WTC11 (cell line): ENCODE measurements around the gene CEBPA. TPM values are rescaled to one million over a fixed set of nuclear protein-coding genes. Genes with fewer than 3 reads are reported as not detected.

Experiments used
- ATAC-seq: fragments of 200-7000 bp; cut with Tn5 transposase; 2 replicates; pipeline ENCODE4 v1.10.0; 2021; ENCODE audit warnings: mild to moderate bottlenecking, moderate library complexity
- CTCF ChIA-PET: fragments of 300-600 bp; sonication (Branson Sonifier 250); formaldehyde crosslinking; loops from one replicate; lab custom pipeline; 2021; ENCODE audit warnings: antibody characterized with exemption; lab: Charles Lee
- POLR2A ChIA-PET: fragments of 350-600 bp; sonication (Branson Sonifier 250); formaldehyde crosslinking; loops from one replicate; lab custom pipeline; 2021; ENCODE audit warnings: antibody characterized with exemption; lab: Charles Lee
- DNase-seq: peaks from one replicate; pipeline ENCODE4 v3.0.0; 2021; ENCODE audit warnings: low spot score
- H3K27ac Mint-ChIP-seq: 2 replicates; pipeline ENCODE4 v1.8.0; 2021; ENCODE audit warnings: mixed read lengths
- H3K27me3 Mint-ChIP-seq: 2 replicates; pipeline ENCODE4 v1.8.0; 2021; ENCODE audit warnings: low read depth, mild to moderate bottlenecking, moderate library complexity, mixed read lengths
- H3K36me3 Mint-ChIP-seq: 2 replicates; pipeline ENCODE4 v1.8.0; 2021; ENCODE audit warnings: mixed read lengths
- H3K4me1 Mint-ChIP-seq: 2 replicates; pipeline ENCODE4 v1.8.0; 2022; ENCODE audit warnings: mixed read lengths
- H3K4me3 Mint-ChIP-seq: 2 replicates; pipeline ENCODE4 v1.8.0; 2021; ENCODE audit warnings: mild to moderate bottlenecking, moderate library complexity, mixed read lengths
- H3K9me3 Mint-ChIP-seq: 2 replicates; pipeline ENCODE4 v1.8.0; 2021; ENCODE audit warnings: mixed read lengths
- CREM ChIP-seq: sonication (generic); formaldehyde crosslinking; IDR thresholded peaks from 2 replicates; pipeline ENCODE4 v1.8.1; 2022; ENCODE audit warnings: mild to moderate bottlenecking, missing genetic modification reagents, moderate library complexity
- ELF4 ChIP-seq: sonication (generic); formaldehyde crosslinking; IDR thresholded peaks from 2 replicates; pipeline ENCODE4 v1.8.1; 2022; ENCODE audit warnings: low read depth, mild to moderate bottlenecking, moderate library complexity, missing genetic modification reagents
- ESRRA ChIP-seq: sonication (generic); formaldehyde crosslinking; IDR thresholded peaks from 2 replicates; pipeline ENCODE4 v1.8.1; 2022; ENCODE audit warnings: mild to moderate bottlenecking, missing genetic modification reagents, borderline replicate concordance
- IRF2 ChIP-seq: sonication (generic); formaldehyde crosslinking; IDR thresholded peaks from 2 replicates; pipeline ENCODE4 v1.8.0; 2022; ENCODE audit warnings: low read depth, missing genetic modification reagents, borderline replicate concordance
- NR1H2 ChIP-seq: sonication (generic); formaldehyde crosslinking; IDR thresholded peaks from 2 replicates; pipeline ENCODE4 v1.9.0; 2021; ENCODE audit warnings: mild to moderate bottlenecking, moderate library complexity, missing genetic modification reagents
- PRRX2 ChIP-seq: fragments of 250-450 bp; sonication (Bioruptor Pico); IDR thresholded peaks from 2 replicates; pipeline ENCODE4 v1.8.0; 2021; ENCODE audit warnings: mild to moderate bottlenecking
- RORB ChIP-seq: fragments of 250-450 bp; sonication (Bioruptor Pico); IDR thresholded peaks from 2 replicates; pipeline ENCODE4 v1.9.0; 2021; ENCODE audit warnings: mild to moderate bottlenecking
- SMAD4 ChIP-seq: sonication (generic); formaldehyde crosslinking; IDR thresholded peaks from 2 replicates; pipeline ENCODE4 v1.8.0; 2022; ENCODE audit warnings: mild to moderate bottlenecking, missing genetic modification reagents
- total RNA-seq: library from RNA; stranded (reverse); gene quantifications from 3 replicates; pipeline ENCODE4 v1.2.3, GENCODE V29; 2021
- TF ChIP-seq, protein P1 (sequence below): fragments of 250-450 bp; sonication (Bioruptor Pico); IDR thresholded peaks from 2 replicates; pipeline ENCODE4 v1.9.0; 2021; ENCODE audit warnings: mild to moderate bottlenecking, borderline replicate concordance
- TF ChIP-seq, protein P2 (sequence below): fragments of 250-450 bp; sonication (Bioruptor Pico); IDR thresholded peaks from 2 replicates; pipeline ENCODE4 v1.8.0; 2021; ENCODE audit warnings: mild to moderate bottlenecking
- TF ChIP-seq, protein P3 (sequence below): sonication (generic); formaldehyde crosslinking; IDR thresholded peaks from 2 replicates; pipeline ENCODE4 v1.8.0; 2023; ENCODE audit warnings: missing genetic modification reagents
- TF ChIP-seq, protein P4 (sequence below): sonication (generic); formaldehyde crosslinking; IDR thresholded peaks from 2 replicates; pipeline ENCODE4 v1.8.0; 2022; ENCODE audit warnings: mild to moderate bottlenecking, missing genetic modification reagents
- TF ChIP-seq, protein P5 (sequence below): sonication (generic); formaldehyde crosslinking; IDR thresholded peaks from 2 replicates; pipeline ENCODE4 v1.8.1; 2023; ENCODE audit warnings: mild to moderate bottlenecking, missing genetic modification reagents
- TF ChIP-seq, protein P6 (sequence below): sonication (generic); formaldehyde crosslinking; IDR thresholded peaks from 2 replicates; pipeline ENCODE4 v1.8.0; 2022; ENCODE audit warnings: mild to moderate bottlenecking, missing genetic modification reagents

The CEBPA gene
- total RNA-seq, 1 experiment from 2014 or later: 5.6 TPM

DNA sequence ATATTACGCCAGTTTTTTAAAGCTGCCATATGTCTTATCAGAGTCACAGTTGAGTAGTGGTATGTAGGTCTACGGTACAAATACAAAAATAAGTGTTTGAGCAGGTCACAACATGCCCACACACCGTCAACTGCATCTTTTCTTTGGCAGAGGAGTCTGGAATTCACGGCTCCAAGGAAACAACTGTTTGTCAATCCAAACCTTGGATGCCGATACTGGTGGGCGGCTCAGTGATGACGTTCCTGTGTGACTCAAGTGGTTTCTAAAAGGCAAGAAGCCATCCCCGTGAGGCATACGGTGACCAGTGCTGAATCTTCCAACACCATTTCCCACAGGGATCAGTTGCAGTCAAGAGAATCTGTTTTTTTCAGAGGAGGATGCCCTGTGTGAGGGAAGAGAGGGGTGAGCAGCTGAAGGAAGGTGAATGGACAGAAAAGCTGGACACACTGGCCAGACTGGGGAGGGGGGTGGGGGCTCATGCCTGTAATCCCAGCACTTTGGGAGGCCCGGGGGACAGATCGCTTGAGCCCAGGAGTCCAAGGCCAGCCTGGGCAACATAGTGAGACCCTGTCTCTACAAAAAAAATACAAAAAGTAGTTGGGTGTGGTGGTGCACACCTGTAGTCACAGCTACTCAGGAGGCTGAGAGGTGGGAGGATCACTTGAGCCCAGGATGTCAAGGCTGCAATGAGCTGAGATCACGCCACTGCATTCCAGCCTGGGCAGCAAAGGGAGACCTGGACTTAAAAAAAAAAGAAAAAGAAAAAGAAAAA lies 48.4 kb upstream of the CEBPA start:
- H3K9me3 Mint-ChIP-seq: peaks cover 10% of the 10 kb centered on the region
- H3K27ac Mint-ChIP-seq: no peak overlapping the region
- H3K4me3 Mint-ChIP-seq: no peak overlapping the region
- 0 out of 2 replicates have a peak, but pooled peaks cover 2% of the 10 kb centered on the region for H3K36me3 Mint-ChIP-seq
- POLR2A ChIA-PET: no interaction called here
- H3K4me1 Mint-ChIP-seq: no peaks in the 10 kb centered on the region
- H3K27me3 Mint-ChIP-seq: peaks cover 2% of the 10 kb centered on the region
- no peak for ATAC-seq
- DNase-seq: no peak
- CTCF ChIA-PET: no interaction called here
- TF ChIP-seq, protein P1, sequence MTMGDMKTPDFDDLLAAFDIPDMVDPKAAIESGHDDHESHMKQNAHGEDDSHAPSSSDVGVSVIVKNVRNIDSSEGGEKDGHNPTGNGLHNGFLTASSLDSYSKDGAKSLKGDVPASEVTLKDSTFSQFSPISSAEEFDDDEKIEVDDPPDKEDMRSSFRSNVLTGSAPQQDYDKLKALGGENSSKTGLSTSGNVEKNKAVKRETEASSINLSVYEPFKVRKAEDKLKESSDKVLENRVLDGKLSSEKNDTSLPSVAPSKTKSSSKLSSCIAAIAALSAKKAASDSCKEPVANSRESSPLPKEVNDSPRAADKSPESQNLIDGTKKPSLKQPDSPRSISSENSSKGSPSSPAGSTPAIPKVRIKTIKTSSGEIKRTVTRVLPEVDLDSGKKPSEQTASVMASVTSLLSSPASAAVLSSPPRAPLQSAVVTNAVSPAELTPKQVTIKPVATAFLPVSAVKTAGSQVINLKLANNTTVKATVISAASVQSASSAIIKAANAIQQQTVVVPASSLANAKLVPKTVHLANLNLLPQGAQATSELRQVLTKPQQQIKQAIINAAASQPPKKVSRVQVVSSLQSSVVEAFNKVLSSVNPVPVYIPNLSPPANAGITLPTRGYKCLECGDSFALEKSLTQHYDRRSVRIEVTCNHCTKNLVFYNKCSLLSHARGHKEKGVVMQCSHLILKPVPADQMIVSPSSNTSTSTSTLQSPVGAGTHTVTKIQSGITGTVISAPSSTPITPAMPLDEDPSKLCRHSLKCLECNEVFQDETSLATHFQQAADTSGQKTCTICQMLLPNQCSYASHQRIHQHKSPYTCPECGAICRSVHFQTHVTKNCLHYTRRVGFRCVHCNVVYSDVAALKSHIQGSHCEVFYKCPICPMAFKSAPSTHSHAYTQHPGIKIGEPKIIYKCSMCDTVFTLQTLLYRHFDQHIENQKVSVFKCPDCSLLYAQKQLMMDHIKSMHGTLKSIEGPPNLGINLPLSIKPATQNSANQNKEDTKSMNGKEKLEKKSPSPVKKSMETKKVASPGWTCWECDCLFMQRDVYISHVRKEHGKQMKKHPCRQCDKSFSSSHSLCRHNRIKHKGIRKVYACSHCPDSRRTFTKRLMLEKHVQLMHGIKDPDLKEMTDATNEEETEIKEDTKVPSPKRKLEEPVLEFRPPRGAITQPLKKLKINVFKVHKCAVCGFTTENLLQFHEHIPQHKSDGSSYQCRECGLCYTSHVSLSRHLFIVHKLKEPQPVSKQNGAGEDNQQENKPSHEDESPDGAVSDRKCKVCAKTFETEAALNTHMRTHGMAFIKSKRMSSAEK (CRISPR knock-in tag): no peak
- TF ChIP-seq, protein P2, sequence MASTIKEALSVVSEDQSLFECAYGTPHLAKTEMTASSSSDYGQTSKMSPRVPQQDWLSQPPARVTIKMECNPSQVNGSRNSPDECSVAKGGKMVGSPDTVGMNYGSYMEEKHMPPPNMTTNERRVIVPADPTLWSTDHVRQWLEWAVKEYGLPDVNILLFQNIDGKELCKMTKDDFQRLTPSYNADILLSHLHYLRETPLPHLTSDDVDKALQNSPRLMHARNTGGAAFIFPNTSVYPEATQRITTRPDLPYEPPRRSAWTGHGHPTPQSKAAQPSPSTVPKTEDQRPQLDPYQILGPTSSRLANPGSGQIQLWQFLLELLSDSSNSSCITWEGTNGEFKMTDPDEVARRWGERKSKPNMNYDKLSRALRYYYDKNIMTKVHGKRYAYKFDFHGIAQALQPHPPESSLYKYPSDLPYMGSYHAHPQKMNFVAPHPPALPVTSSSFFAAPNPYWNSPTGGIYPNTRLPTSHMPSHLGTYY (CRISPR knock-in tag): no peak
- TF ChIP-seq NR1H2 (CRISPR knock-in tag) (no peak), CREM (no peak), SMAD4 (no peak), ELF4 (no peak), IRF2 (CRISPR knock-in tag) (no peak), ESRRA (CRISPR knock-in tag) (no peak), RORB (CRISPR knock-in tag) (no peak), PRRX2 (no peak)
- TF ChIP-seq, protein P3, sequence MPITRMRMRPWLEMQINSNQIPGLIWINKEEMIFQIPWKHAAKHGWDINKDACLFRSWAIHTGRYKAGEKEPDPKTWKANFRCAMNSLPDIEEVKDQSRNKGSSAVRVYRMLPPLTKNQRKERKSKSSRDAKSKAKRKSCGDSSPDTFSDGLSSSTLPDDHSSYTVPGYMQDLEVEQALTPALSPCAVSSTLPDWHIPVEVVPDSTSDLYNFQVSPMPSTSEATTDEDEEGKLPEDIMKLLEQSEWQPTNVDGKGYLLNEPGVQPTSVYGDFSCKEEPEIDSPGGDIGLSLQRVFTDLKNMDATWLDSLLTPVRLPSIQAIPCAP (CRISPR knock-in tag): no peak
- TF ChIP-seq, protein P4, sequence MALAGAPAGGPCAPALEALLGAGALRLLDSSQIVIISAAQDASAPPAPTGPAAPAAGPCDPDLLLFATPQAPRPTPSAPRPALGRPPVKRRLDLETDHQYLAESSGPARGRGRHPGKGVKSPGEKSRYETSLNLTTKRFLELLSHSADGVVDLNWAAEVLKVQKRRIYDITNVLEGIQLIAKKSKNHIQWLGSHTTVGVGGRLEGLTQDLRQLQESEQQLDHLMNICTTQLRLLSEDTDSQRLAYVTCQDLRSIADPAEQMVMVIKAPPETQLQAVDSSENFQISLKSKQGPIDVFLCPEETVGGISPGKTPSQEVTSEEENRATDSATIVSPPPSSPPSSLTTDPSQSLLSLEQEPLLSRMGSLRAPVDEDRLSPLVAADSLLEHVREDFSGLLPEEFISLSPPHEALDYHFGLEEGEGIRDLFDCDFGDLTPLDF (CRISPR knock-in tag): no peak
- TF ChIP-seq, protein P5, sequence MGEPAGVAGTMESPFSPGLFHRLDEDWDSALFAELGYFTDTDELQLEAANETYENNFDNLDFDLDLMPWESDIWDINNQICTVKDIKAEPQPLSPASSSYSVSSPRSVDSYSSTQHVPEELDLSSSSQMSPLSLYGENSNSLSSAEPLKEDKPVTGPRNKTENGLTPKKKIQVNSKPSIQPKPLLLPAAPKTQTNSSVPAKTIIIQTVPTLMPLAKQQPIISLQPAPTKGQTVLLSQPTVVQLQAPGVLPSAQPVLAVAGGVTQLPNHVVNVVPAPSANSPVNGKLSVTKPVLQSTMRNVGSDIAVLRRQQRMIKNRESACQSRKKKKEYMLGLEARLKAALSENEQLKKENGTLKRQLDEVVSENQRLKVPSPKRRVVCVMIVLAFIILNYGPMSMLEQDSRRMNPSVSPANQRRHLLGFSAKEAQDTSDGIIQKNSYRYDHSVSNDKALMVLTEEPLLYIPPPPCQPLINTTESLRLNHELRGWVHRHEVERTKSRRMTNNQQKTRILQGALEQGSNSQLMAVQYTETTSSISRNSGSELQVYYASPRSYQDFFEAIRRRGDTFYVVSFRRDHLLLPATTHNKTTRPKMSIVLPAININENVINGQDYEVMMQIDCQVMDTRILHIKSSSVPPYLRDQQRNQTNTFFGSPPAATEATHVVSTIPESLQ (CRISPR knock-in tag): no peak
- TF ChIP-seq, protein P6, sequence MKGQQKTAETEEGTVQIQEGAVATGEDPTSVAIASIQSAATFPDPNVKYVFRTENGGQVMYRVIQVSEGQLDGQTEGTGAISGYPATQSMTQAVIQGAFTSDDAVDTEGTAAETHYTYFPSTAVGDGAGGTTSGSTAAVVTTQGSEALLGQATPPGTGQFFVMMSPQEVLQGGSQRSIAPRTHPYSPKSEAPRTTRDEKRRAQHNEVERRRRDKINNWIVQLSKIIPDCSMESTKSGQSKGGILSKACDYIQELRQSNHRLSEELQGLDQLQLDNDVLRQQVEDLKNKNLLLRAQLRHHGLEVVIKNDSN (CRISPR knock-in tag): no peak
